SK-N-MC (cell line): ENCODE measurements around the gene RALA.

Experiments
- EZH2 ChIP-seq: fragments of 200-600 bp; sonication (generic); IDR thresholded peaks from one replicate; pipeline ENCODE4 v1.6.1; 2017; ENCODE audit warnings: antibody characterized with exemption
- POLR2AphosphoS5 ChIP-seq: IDR thresholded peaks from 2 replicates; pipeline ENCODE4 v1.6.1; 2012; ENCODE audit warnings: mild to moderate bottlenecking, low read depth, low read length, borderline replicate concordance

GRCh38 chr7:39741942-39742623 is 118.7 kb downstream of the RALA start:
- TF ChIP-seq EZH2 (no peak), POLR2AphosphoS5 (no peak)
